Lower lobe of right lung (tissue), 2 donors: ENCODE results near the gene NAIF1. TPM values are rescaled to one million over a fixed set of nuclear protein-coding genes. Genes with fewer than 3 reads are reported as not detected.
A peak's percentile ranks its signal among the peaks of the same experiment; 100 is the strongest.

Source experiments
- ATAC-seq, 2 donors: fragments of 200-7000 bp; cut with Tn5 transposase; one replicate each; pipeline ENCODE4 v1.9.1; 2020 to 2022; ENCODE audit warnings: mild to moderate bottlenecking in 2 of 2, moderate library complexity in 2 of 2
- DNase-seq: peaks from one replicate; pipeline ENCODE4 v3.0.0-alpha.2; 2020
- H3K27ac ChIP-seq: fragments of 200-600 bp; one replicate; pipeline ENCODE4 v1.8.0; 2022
- H3K27me3 ChIP-seq: fragments of 200-600 bp; one replicate; pipeline ENCODE4 v1.8.0; 2022; ENCODE audit warnings: low read depth
- H3K36me3 ChIP-seq: fragments of 200-600 bp; one replicate; pipeline ENCODE4 v1.8.0; 2022; ENCODE audit warnings: mild to moderate bottlenecking
- H3K4me1 ChIP-seq: fragments of 200-600 bp; one replicate; pipeline ENCODE4 v1.8.0; 2022
- H3K4me3 ChIP-seq: fragments of 200-600 bp; one replicate; pipeline ENCODE4 v1.8.0; 2022; ENCODE audit warnings: mild to moderate bottlenecking
- H3K9me3 ChIP-seq: fragments of 200-600 bp; one replicate; pipeline ENCODE4 v1.8.0; 2022
- intact Hi-C: fragments of 100-400 bp; cut with DNase I; formaldehyde crosslinking; loops from one replicate; pipeline ENCODE4 v1.11.0; 2022
- total RNA-seq: library from RNA; stranded (reverse); fragmentation: NEBNext Ultra II Directional; extraction: Animal tissue kit (Norgen Biotek cat#: 25700); gene quantifications from one replicate; pipeline ENCODE4 v1.2.1, GENCODE V29; 2021
- TF ChIP-seq, protein P1 (sequence below): fragments of 200-600 bp; IDR thresholded peaks from one replicate; pipeline ENCODE4 v1.8.0; 2022; ENCODE audit warnings: antibody characterized with exemption, mild to moderate bottlenecking
- donor health status: DM: no; HTN: yes; CAD: no; lungs with severe emphysema.

NAIF1 gene
- total RNA-seq, 1 donor from 2014 or later = 11.3 TPM

DNA sequence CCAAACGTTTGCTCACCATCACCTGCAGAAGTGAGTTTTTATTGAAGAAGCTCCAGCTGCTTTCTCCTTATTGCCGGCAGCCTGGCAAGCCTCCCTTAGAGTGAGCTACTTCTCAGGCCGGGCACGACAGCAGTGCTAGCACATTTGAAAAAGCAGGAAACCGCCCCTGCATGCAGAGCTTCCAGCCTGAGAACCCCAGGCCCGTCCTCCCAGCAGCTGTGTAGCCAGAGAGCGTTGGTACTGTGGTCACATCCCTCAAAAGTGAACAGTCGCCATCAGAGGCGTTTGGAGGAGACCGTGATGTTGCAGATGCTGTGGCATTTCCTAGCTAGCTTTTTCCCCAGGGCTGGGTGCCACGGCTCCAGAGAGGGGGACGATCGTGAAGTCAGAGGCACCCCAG lies 24.5 kb upstream of the NAIF1 start:
- Histone ChIP-seq H3K9me3 (no peaks in the 10 kb centered on the region), H3K4me1 (peaks cover 75% of the 10 kb centered on the region), H3K27me3 (no peaks in the 10 kb centered on the region), H3K27ac (peak overlapping the region; percentile 8), H3K36me3 (no peaks in the 10 kb centered on the region), H3K4me3 (no peak overlapping the region)
- intact Hi-C loops = no loop called here
- TF ChIP-seq, protein P1, sequence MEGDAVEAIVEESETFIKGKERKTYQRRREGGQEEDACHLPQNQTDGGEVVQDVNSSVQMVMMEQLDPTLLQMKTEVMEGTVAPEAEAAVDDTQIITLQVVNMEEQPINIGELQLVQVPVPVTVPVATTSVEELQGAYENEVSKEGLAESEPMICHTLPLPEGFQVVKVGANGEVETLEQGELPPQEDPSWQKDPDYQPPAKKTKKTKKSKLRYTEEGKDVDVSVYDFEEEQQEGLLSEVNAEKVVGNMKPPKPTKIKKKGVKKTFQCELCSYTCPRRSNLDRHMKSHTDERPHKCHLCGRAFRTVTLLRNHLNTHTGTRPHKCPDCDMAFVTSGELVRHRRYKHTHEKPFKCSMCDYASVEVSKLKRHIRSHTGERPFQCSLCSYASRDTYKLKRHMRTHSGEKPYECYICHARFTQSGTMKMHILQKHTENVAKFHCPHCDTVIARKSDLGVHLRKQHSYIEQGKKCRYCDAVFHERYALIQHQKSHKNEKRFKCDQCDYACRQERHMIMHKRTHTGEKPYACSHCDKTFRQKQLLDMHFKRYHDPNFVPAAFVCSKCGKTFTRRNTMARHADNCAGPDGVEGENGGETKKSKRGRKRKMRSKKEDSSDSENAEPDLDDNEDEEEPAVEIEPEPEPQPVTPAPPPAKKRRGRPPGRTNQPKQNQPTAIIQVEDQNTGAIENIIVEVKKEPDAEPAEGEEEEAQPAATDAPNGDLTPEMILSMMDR = no peak
- no peak for ATAC-seq
- peak; percentile 28 for DNase-seq

GRCh38 chr9:128091144-128091543 lies 24.0 kb upstream of the NAIF1 start:
- H3K27ac ChIP-seq = peak overlapping the region; percentile 51
- ATAC-seq = no peak
- no peaks in the 10 kb centered on the region for H3K36me3 ChIP-seq
- TF ChIP-seq, protein P1 = no peak
- DNase-seq = peak; percentile 53
- intact Hi-C loops = no loop called here
- no peaks in the 10 kb centered on the region for H3K9me3 ChIP-seq
- H3K27me3 ChIP-seq = no peaks in the 10 kb centered on the region
- no peak overlapping the region for H3K4me3 ChIP-seq
- H3K4me1 ChIP-seq = peaks cover 71% of the 10 kb centered on the region

- intact Hi-C loops = no loop called here
- Histone ChIP-seq H3K36me3 (no peaks in the 10 kb centered on the region), H3K4me3 (no peak overlapping the region), H3K9me3 (no peaks in the 10 kb centered on the region), H3K27ac (no peak overlapping the region), H3K4me1 (peaks cover 53% of the 10 kb centered on the region), H3K27me3 (no peaks in the 10 kb centered on the region)
- no peak for ATAC-seq
- TF ChIP-seq, protein P1 = no peak
- no peak for DNase-seq
Measured at GRCh38 chr9:128089299-128089698, 22.2 kb upstream of the NAIF1 start.

GRCh38 chr9:128088253-128088945 lies 21.3 kb upstream of the NAIF1 start:
- no peak for DNase-seq
- TF ChIP-seq, protein P1 = no peak
- intact Hi-C loops = no loop called here
- no peaks in the 10 kb centered on the region for H3K27me3 ChIP-seq
- no peaks in the 10 kb centered on the region for H3K36me3 ChIP-seq
- H3K9me3 ChIP-seq = no peaks in the 10 kb centered on the region
- H3K4me3 ChIP-seq = no peak overlapping the region
- no peak for ATAC-seq
- H3K27ac ChIP-seq = peak overlapping the region; percentile 1
- peaks cover 50% of the 10 kb centered on the region for H3K4me1 ChIP-seq

DNA sequence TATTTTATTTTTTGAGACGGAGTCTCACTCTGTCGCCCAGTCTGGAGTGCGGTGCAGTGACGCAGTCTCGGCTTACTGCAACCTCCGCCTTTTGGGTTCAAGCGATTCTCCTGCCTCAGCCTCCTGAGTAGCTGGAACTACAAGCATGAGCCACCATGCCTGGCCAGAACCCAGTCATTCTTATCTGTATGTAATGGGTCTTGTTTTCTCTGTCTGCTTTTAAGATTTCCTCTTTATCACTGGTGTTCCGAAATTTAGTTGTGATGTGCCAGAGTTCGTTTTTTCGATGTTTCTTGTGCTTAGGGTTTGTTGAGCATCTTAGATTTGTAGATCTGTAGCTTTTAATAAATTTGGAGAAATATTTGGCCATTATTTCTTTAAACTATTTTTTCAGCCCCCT lies 20.1 kb upstream of the NAIF1 start:
- H3K27me3 ChIP-seq = no peaks in the 10 kb centered on the region
- ATAC-seq = no peak
- no peak overlapping the region for H3K4me3 ChIP-seq
- intact Hi-C loops = no loop called here
- H3K36me3 ChIP-seq = no peaks in the 10 kb centered on the region
- peaks cover 42% of the 10 kb centered on the region for H3K4me1 ChIP-seq
- TF ChIP-seq, protein P1 = no peak
- no peak for DNase-seq
- H3K9me3 ChIP-seq = no peaks in the 10 kb centered on the region
- H3K27ac ChIP-seq = no peak overlapping the region
